ENCODE measurements around the gene MED31.
A peak's percentile ranks its signal among the peaks of the same experiment; 100 is the strongest.
"Not testable (repeated sequence)": the region's sequence is repeated elsewhere in the genome, so short reads cannot be mapped to it uniquely, and the experiment has no call there.

MED31 gene

GRCh38 chr17:6651354-6651918 is at the start of gene MED31, which contains the start of gene C17orf100:
TSS of gene MED31 (minus strand) at chr17:6651605. CDS start at chr17:6651528, 77 bp downstream.
TSS of gene C17orf100 (plus strand) at chr17:6651762. CDS start at chr17:6651914, 152 bp downstream.
- DNase-seq (ENCODE audit: low read depth in 2 of 2), result peak; percentile 67 to 68

DNA sequence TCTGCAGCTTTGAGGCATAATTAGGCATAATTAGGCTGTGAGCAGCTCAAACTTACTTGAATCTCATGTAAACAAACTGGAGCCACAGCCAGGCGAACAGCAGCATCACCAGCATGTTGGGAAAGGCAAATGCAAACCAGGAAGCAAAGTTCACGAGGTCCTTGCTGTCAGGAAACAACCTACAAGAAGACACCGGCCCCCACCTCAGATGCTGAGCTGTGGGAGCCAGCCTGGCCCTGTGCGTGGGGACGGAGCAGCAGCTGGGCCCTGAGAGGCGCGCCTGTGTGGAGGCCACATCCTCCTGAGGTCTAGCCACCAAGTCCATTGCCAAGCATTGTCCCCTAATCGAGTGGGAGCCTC is 49.5 kb upstream of the MED31 start:
- no peak for DNase-seq (ENCODE audit: low read depth in 2 of 2)

GRCh38 chr17:6699997-6700947 is 48.9 kb upstream of the MED31 start:
- no peak for DNase-seq (ENCODE audit: low read depth in 2 of 2)

DNA sequence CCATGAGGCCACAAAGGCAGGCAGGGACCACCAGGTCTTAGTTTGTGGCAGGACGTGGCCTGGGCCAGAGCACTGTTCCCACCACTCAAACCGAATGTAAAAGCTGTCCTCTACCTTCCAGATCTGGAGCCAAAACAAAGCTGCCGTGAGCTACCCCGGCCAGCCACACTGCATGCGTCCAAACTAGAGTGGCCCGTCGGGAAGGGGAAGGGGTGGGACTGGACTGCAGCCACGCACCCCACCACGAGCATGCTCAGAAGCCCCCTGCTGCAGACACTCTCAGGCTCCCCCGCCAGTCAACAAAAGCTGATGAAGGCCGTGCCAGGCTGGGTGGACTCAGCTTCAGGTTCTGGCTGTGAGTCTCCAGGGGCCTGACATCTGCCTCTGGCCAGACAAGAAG is 46.6 kb upstream of the MED31 start:
- DNase-seq (ENCODE audit: low read depth in 2 of 2), result no peak

GRCh38 chr17:6696906-6697305 is 45.5 kb upstream of the MED31 start:
- DNase-seq (ENCODE audit: low read depth in 2 of 2), result no peak

- no peak for DNase-seq (ENCODE audit: low read depth in 2 of 2)
Observed at GRCh38 chr17:6695565-6695964, 44.2 kb upstream of the MED31 start.

GRCh38 chr17:6695051-6695450 is 43.6 kb upstream of the MED31 start:
- DNase-seq (ENCODE audit: low read depth in 2 of 2), result no peak

GRCh38 chr17:6691958-6692357 is 40.6 kb upstream of the MED31 start:
- DNase-seq (ENCODE audit: low read depth in 2 of 2), result not testable (repeated sequence)

GRCh38 chr17:6691546-6691945 is 40.1 kb upstream of the MED31 start:
- no peak for DNase-seq (ENCODE audit: low read depth in 2 of 2)

DNA sequence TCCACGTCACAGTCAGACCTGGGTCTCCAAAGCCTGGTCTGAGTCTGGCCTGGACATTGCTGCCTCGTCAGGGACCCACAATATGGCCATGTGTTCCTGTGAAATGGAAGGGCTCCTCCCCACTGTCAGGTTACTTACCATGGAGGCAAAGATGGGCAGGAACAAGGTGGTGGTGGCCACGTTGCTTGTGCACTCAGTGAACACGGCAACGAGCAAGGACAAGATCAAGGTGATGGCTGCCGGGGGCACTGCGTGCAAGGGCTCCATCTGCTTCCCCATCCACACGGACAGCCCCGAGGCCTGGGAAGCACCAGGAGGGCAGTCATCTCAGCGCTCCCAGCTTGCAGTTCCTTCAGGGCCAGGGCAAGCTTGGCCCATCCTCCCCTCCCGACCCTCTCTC is 39.2 kb upstream of the MED31 start:
- no peak for DNase-seq (ENCODE audit: low read depth in 2 of 2)

- no peak for DNase-seq (ENCODE audit: low read depth in 2 of 2)
Observed at GRCh38 chr17:6688944-6689343, 37.5 kb upstream of the MED31 start.

DNA sequence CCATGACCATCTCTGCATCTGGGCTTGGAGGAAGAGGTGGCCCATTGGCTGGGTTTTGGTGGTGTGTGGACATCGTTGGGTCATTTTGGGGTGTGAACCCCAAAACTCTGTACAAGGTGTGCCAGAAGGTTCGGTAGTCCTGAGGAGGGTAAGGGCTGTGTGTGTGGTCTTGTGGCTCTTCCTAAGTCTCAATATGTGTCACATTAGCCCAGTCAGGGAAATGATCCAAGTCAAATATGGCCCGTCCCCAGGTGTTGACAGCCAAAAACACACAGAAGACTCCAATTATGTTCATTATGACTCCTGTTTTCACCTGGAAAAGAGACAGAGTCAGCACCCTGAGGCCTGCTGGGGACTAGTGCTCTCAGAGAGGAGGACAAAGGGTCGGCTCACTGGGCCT is 34.6 kb upstream of the MED31 start:
- no peak for DNase-seq (ENCODE audit: low read depth in 2 of 2)

DNA sequence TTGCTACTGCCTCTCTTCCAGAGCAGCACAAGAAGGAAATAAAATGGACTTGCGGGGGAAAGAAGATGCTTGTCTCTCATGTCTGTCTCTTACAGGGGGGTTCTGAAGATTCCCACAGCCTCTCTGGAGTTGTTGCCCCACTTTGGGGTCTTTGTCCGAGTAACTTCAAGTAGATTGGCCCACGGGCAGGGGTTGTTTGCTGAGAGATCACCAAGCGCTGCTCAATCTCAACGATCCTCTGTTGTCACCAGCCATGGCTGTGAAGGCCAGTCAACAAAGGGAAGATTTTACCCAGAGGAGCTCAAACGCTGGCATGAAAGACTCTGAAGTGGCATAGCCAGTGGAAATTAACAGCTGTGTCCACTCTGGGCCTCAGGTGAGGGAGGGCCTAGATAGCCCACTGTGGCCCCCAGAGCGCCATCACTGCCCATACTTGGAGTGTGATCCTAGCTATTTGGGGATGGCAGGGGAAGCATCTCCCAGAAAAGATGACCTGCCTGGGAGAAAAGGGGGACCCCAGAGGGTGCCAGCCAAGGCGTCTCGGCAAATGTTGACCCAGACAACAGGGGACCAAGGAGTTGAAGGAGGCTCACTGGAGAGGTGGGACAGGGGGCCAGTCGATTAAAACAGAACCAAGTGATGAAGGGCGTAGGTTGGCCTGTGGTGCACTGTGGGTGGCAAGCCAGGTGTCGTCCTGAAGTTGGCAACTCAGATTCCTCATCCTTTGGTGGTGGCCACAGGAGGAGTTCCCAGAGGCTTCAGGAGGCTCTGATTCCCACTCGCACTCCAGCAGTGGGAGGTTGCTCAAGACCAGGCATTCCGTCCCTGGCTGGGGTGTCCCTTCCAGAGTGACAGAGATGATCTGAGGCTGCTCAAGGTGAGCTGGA is 33.7 kb upstream of the MED31 start:
- DNase-seq (ENCODE audit: low read depth in 2 of 2), result no peak

DNA sequence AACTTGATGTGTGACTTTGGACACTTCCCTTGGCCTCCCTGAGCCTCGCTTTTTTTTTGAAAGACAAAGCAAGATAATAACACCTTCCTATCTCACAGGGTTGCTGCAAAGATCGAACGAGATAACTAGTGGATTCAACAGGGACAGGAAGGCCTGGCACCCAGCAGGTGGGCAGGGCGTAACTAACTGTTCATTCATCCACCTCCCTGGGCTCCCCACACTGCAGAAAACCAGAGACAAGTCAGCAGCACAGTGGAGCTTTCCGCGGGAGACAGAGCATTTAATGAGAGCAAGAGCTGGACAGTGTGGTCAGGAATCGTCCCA is 33.0 kb upstream of the MED31 start:
- no peak for DNase-seq (ENCODE audit: low read depth in 2 of 2)

DNA sequence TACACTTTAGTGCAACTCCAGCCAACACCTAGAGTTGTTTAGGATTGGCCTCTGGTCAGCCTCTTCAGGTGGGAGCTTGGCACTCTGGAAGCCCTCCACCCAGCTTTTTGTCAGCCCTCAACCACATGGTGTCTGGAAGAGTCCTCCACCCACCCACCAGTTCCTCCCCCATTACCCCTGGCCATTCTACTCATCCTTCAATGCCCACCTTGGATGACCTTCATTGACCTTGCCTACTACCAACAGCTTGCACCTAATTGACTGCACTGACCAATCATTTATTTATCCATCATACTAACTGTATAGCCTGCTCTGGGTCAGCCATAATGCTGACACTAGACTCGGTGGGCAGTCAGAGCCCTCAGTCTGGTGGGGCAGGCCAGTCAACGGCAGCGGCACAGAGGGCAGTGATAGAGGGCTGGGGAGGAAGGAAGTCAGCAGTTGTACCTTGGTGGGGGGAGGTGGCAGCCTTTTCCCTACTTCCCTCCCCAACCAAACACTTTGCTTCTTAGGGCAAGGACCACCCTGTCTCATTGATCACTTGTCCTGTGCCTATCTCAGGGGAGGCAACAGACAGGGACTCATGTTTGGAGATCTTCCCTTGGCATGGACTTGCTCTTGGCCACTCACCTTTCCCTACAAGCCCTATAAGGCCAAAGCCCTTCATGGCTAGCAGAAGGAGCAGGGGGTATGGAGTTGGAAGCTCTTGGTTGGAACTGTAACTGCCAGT is 32.5 kb upstream of the MED31 start:
- no peak for DNase-seq (ENCODE audit: low read depth in 2 of 2)

GRCh38 chr17:6683081-6683684 is 31.8 kb upstream of the MED31 start:
- DNase-seq (ENCODE audit: low read depth in 2 of 2), result no peak

GRCh38 chr17:6682339-6682738 is 30.9 kb upstream of the MED31 start:
- DNase-seq (ENCODE audit: low read depth in 2 of 2), result no peak

DNA sequence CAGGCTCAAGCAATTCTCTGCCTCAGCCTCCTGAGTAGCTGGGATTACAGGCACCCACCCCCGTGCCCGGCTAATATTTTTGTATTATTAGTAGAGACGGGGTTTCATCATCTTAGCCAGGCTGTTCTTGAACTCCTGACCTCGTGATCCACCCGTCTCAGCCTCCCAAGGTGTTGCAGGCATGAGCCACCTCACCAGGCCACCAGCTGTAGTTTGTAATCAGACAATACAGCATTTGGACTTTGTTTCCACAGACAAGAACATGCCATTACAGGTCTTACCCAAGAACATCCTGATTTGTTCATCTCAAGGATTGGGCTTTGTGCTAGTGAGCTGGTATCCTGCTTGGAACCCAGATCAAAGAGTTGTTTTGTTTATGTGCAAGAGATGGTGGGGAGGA is 30.3 kb upstream of the MED31 start:
- DNase-seq (ENCODE audit: low read depth in 2 of 2), result no peak

GRCh38 chr17:6681176-6681575 is 29.8 kb upstream of the MED31 start:
- no peak for DNase-seq (ENCODE audit: low read depth in 2 of 2)

DNA sequence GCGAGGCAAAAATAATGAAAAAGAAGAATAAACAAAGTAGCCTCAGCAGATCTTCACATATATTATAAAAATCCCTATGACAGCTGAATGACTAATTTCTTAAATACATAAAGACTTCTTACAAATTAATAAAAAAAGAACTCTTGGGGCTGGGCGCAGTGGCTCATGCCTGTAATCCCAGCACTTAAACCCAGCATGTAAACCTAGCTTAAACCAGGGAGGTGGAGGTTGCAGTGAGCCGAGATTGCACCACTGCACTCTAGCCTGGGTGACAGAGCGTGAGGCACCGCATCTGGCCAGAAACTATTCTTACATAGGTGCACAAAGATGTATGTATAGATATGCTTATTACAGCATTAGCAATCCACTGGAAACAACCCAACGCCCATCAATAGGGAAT is 27.8 kb upstream of the MED31 start:
- DNase-seq (ENCODE audit: low read depth in 2 of 2), result no peak

- no peak for DNase-seq (ENCODE audit: low read depth in 2 of 2)
Observed at GRCh38 chr17:6677946-6678345, 26.5 kb upstream of the MED31 start.
